Fibroblast of the aortic adventitia (primary cell): Measurements from ENCODE around the gene RPS6KC1. TPM values are rescaled to one million over a fixed set of nuclear protein-coding genes. Genes with fewer than 3 reads are reported as not detected.
"Not testable (repeated sequence)": the region's sequence is repeated elsewhere in the genome, so short reads cannot be mapped to it uniquely, and the experiment has no call there.

ENCODE experiments used
- DNase-seq: peaks from one replicate; pipeline ENCODE4 v3.0.0-alpha.2; 2010; ENCODE audit warnings: low read depth
- H3K4me3 ChIP-seq: 2 replicates; pipeline ENCODE4 v1.5.1; 2011; ENCODE audit warnings: low read depth, mild to moderate bottlenecking, control low read depth, low read length, moderate library complexity
- CTCF ChIP-seq: IDR thresholded peaks from 2 replicates; pipeline ENCODE4 v1.5.1; 2011; ENCODE audit warnings: mild to moderate bottlenecking, low read length, control low read depth, inconsistent platforms; ENCODE audit not compliant: insufficient read depth
- total RNA-seq: library from RNA; depleted of rRNA; stranded (reverse); fragments of >200 nt; gene quantifications from 2 replicates; pipeline ENCODE4 v1.2.3, GENCODE V29; 2012; ENCODE audit warnings: low replicate concordance

RPS6KC1 gene
- total RNA-seq, 1 donor = 29.7 TPM

DNA sequence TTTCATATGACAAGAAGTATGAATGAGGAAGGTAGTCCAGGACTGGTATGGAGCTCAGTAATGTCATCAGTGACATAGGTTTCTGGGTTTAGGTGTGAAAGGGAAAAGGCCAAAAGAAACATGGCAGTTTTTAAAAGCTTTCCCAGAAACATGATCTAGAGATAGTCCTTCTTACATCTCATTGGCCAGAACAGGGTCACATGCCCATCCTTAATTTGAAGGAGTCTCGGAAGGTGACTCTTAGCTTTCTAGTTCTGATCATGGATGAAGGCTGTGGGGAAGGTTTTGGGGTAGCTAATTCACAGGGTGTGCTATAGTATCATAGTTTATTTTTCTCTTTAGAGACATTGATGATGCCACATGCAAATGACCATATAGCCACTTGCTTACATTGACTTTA, 55.3 kb downstream of the RPS6KC1 start:
- DNase-seq = no peak
- H3K4me3 ChIP-seq = no peak overlapping the region
- TF ChIP-seq CTCF = no peak

DNA sequence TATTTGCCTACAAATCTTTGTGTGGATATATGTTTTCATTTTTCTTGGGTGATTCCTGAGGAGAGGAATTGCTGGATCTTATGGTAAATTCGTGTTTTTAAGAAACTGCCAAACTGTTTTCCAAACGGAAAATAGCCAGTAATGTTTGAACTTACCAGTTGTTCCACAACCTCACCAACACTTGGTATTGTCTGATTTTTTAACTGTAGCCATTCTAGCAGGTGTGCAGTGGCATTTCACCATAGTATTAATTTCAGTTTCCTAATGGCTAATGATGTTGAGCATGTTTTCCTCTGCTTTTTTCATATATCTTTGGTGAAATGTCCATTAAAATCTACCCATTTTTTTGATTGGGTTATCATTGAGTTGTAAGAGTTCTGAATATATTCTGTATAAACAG, 56.6 kb downstream of the RPS6KC1 start:
- no peak for TF ChIP-seq CTCF
- no peak for DNase-seq
- no peak overlapping the region for H3K4me3 ChIP-seq

- no peak for TF ChIP-seq CTCF
- H3K4me3 ChIP-seq = no peak overlapping the region
- DNase-seq = no peak
Observed at GRCh38 chr1:213110349-213111300, 59.6 kb downstream of the RPS6KC1 start.

DNA sequence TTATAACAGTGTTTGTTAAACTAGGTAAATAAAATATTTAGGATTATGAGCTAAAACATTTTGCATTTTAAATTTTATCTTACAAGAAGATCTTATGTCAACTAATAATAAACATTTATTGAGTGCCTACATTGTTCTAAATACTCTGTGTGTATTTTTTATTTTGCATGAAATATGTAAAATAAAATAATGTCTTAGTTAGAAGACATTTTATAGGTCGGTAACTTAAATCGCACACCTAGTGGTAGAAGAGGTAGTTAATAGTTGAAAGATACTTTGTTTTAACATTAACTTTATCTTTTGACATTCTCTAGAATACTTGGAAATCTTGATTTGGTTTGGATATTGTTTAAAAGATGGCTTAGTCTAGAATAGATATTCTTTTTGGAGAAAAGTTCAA, 60.5 kb downstream of the RPS6KC1 start:
- TF ChIP-seq CTCF = no peak

GRCh38 chr1:213112723-213113122, 61.7 kb downstream of the RPS6KC1 start:
- not testable (repeated sequence) for H3K4me3 ChIP-seq, DNase-seq

More for the DNA sequence above, 60.5 kb downstream of the RPS6KC1 start:
- H3K4me3 ChIP-seq = no peak overlapping the region
- no peak for DNase-seq

GRCh38 chr1:213117699-213118180, 66.7 kb downstream of the RPS6KC1 start:
- H3K4me3 ChIP-seq, DNase-seq: not testable (repeated sequence)

GRCh38 chr1:213119794-213120193, 68.8 kb downstream of the RPS6KC1 start:
- TF ChIP-seq CTCF = no peak
- DNase-seq = no peak
- no peak overlapping the region for H3K4me3 ChIP-seq

DNA sequence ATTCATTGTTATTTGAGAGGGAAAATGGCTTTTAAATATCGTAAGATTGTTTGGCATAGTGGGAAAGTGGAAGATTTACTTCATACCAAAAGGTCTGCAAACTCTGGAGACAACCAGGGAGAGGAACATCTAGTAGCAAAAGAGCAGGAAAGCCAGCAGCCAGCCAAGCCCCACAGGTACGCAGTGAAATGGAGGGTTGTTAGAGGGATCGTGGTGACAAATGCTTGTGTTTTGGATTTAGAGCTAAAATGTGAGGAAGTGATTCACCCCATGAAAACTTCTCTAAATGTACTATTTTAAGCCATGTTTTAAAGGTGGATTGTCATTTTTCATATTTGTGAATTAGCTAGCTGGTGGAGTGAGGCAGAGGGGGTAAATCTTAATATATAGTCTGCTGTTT, 69.3 kb downstream of the RPS6KC1 start:
- no peak overlapping the region for H3K4me3 ChIP-seq
- DNase-seq = peak; percentile 6
- no peak for TF ChIP-seq CTCF
